GM19351 (cell line): ENCODE data around the gene MRTO4.
"Not testable (repeated sequence)": the region's sequence is repeated elsewhere in the genome, so short reads cannot be mapped to it uniquely, and the experiment has no call there.

Experiments used
- ATAC-seq: cut with Tn5 transposase; IDR thresholded peaks from one replicate; pipeline ENCODE4 v1.9.1; 2021; ENCODE audit warnings: mild to moderate bottlenecking, moderate library complexity; ENCODE audit not compliant: unreplicated experiment

Gene MRTO4

GRCh38 chr1:19251305-19252196 lies at the start of gene MRTO4, which contains the start of gene EMC1:
Gene MRTO4, plus strand, starts transcription at chr1:19251805. Its CDS starts 31 bp downstream, at chr1:19251836.
Gene EMC1, minus strand, starts transcription at chr1:19251524. Its CDS starts 15 bp downstream, at chr1:19251509.
- ATAC-seq = peak; percentile 82

DNA sequence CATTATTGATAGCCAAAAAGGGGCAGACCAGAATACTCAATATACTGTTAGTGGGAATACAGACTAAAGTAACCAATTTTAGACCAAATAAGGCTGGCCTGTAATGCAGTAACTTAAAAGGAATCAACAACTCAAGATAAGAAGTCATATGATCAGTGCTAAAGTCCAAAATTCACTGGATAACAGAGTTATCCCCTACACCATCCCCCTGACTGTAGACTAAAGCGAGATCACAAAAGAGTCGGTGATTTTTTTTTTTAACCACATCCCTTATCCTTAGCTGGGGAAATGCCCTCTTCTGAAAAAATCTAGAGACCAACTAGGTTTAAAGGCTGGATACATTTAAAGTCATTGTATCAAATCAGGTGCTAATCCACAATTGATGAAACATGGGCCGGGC lies 49.2 kb upstream of the MRTO4 start:
- no peak for ATAC-seq

- no peak for ATAC-seq
These were observed 48.2 kb upstream of the MRTO4 start for GRCh38 chr1:19203440-19203839.

- no peak for ATAC-seq
These were observed 46.9 kb upstream of the MRTO4 start for GRCh38 chr1:19204446-19205266.

- ATAC-seq = no peak
These were observed 46.2 kb upstream of the MRTO4 start for GRCh38 chr1:19205403-19205802.

GRCh38 chr1:19205845-19206244 lies 45.8 kb upstream of the MRTO4 start:
- no peak for ATAC-seq

GRCh38 chr1:19206947-19207346 lies 44.7 kb upstream of the MRTO4 start:
- no peak for ATAC-seq

- ATAC-seq = no peak
These were observed 42.7 kb upstream of the MRTO4 start for GRCh38 chr1:19208710-19209438.

DNA sequence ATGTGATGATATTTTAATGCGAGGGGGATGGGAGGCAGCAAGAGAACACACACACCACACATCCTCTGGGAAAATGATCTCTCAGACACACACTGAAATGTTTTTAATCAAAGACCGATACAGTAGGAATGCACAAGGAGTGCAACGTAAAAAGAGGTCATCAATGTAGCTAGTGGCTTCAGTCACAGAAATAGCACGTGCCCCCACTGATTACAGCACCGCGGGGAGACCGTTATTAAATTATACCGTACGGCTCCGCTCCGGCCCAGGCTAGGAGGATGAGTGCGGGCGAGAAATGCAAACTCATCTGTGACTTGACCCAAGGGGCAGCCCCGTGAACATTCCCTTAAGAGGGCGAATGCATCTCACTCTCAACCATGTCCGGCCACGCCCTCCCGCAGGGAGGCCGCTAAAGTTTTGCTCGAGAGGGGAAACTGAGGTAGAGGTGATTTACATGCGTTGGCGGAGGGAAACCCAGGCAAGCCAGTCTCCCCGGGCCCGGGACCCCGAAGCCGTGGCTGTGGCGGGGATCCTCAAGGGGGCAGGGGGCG lies 42.1 kb upstream of the MRTO4 start:
- peak; percentile 51 for ATAC-seq

GRCh38 chr1:19209990-19210771 lies 41.4 kb upstream of the MRTO4 start, which contains the start of gene UBR4:
Gene UBR4, minus strand, starts transcription at chr1:19210266. Its CDS starts 18 bp downstream, at chr1:19210248.
- peak; percentile 75 for ATAC-seq

- no peak for ATAC-seq
These were observed 40.6 kb upstream of the MRTO4 start for GRCh38 chr1:19210772-19211549.

DNA sequence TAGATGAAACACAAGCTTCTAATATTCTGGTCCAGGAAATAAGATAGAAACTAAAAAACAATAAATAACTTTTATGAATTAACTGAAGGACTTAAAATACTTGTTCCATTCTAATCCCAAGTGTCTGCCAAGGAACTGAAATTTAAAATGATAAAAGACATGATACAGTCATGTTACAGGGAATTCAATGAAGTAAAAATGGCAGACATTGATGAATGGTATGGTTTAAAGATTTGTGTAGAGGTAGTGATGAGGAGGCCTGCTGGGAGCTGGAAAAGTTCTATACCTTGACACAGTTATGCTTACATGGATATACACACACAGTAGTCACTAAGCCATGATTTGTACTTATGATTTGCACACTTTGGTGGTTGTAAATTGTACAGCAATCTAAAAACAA lies 39.4 kb upstream of the MRTO4 start:
- no peak for ATAC-seq

GRCh38 chr1:19213580-19213979 lies 38.0 kb upstream of the MRTO4 start:
- ATAC-seq = no peak

DNA sequence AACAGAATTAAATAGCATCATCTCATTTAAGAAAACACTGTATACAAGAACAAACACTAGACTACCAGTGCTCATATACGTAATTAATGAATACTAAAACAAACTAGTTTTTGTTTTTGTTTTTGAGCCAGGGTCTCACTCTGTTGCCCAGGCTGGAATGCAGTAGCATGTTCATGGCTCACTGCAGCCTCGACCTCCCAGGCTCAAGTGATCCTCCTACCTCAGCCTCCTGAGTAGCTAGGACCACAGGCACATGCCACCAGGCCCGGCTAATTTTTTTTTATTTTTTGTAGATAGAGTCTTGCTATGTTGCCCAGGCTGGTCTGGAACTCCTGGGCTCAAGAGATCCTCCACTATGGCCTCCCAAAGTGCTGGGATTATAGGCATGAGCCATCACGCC lies 35.0 kb upstream of the MRTO4 start:
- ATAC-seq = not testable (repeated sequence)

GRCh38 chr1:19219451-19219850 lies 32.2 kb upstream of the MRTO4 start:
- no peak for ATAC-seq

- ATAC-seq = no peak
These were observed 31.3 kb upstream of the MRTO4 start for GRCh38 chr1:19220080-19220846.

DNA sequence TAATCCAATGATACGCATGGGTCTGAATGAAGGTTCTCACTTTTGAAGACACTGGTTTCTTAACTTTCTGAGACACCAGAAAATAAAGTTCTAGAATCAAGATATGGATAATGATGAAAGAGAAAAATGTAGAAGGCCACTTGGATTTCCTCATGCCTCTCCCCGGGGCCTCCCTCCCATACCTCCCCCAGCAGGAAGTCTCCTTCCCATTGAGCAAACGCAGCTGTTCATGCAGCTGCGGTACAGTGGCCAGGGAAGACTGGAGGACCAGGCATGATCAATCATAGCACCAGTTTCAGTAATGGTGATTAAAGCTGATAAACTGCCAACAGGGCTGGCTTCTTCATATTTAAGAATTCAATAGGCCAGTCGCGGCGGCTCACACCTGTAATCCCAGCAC lies 30.6 kb upstream of the MRTO4 start:
- ATAC-seq = no peak

GRCh38 chr1:19222573-19222972 lies 29.0 kb upstream of the MRTO4 start:
- ATAC-seq = no peak
